HUES6 (cell line): Measurements from ENCODE around the gene GCM1.

Experiments
- H3K27ac ChIP-seq: 2 replicates; pipeline ENCODE4 v1.7.0; 2013; ENCODE audit warnings: low read depth, mild to moderate bottlenecking, low read length, inconsistent platforms
- H3K27me3 ChIP-seq: 2 replicates; pipeline ENCODE4 v1.6.1; 2013; ENCODE audit warnings: low read length; ENCODE audit not compliant: control insufficient read depth, insufficient read depth
- H3K36me3 ChIP-seq: 2 replicates; pipeline ENCODE4 v1.6.1; 2013; ENCODE audit warnings: low read length; ENCODE audit not compliant: control insufficient read depth, insufficient read depth
- H3K4me1 ChIP-seq: 2 replicates; pipeline ENCODE4 v1.6.1; 2013; ENCODE audit warnings: low read length; ENCODE audit not compliant: control insufficient read depth, insufficient read depth
- H3K4me3 ChIP-seq: 2 replicates; pipeline ENCODE4 v1.5.1; 2013; ENCODE audit warnings: low read depth, low read length
- H3K9ac ChIP-seq: one replicate; pipeline ENCODE4 v1.6.1; 2013; ENCODE audit warnings: mild to moderate bottlenecking, low read length
- H3K9me3 ChIP-seq: 2 replicates; pipeline ENCODE4 v1.6.1; 2013; ENCODE audit warnings: low read depth, low read length; ENCODE audit not compliant: control insufficient read depth, insufficient read depth

GCM1 gene

DNA sequence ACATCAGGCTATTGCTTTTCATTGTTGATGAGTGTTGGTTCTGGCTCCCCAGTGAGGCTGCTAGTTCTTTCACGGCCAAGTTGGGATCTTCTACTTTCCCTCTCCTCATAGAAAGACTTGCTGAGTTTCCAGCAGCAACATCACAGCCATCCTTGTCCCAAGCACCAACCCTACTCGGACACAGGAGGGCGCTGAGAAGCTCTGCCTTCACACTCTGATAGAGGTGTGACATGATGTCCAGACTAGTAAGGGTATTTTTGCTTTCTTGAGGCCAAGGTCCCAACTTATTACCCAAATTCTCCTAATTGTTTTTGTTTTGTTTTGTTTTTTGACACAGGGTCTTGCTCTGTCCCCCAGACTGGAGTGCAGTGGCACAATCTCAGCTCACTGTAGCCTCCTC, 3.0 kb upstream of the GCM1 start:
- Histone ChIP-seq H3K27ac (no peak overlapping the region), H3K9me3 (no peaks in the 10 kb centered on the region), H3K4me1 (no peaks in the 10 kb centered on the region), H3K9ac (no peak overlapping the region), H3K4me3 (no peak overlapping the region), H3K36me3 (no peaks in the 10 kb centered on the region), H3K27me3 (no peaks in the 10 kb centered on the region)

DNA sequence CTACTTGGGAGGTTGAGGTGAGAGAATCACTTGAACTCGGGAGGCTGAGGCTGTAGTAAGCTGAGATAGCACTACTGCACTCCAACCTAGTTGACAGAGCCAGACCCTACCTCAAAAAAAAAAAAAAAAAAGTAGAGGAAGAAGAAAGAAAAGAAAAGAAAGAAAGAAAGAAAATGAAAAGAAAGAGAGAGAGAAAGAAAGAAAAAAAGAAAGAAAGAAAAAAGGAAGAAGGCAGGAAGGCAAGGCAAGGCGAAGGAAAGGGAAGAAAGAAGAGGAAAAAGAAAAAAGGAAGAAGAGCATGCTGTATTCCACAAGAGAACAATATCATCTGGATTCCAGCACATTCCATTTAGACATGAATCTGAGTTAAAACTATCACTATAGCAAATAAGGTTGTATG, 3.8 kb downstream of the GCM1 start:
- Histone ChIP-seq H3K27me3 (no peaks in the 10 kb centered on the region), H3K4me1 (peaks cover 4% of the 10 kb centered on the region; the same call in 1 of the 2 replicates), H3K27ac (no peak overlapping the region), H3K36me3 (no peaks in the 10 kb centered on the region), H3K9ac (no peak overlapping the region), H3K4me3 (no peak overlapping the region), H3K9me3 (no peaks in the 10 kb centered on the region)

DNA sequence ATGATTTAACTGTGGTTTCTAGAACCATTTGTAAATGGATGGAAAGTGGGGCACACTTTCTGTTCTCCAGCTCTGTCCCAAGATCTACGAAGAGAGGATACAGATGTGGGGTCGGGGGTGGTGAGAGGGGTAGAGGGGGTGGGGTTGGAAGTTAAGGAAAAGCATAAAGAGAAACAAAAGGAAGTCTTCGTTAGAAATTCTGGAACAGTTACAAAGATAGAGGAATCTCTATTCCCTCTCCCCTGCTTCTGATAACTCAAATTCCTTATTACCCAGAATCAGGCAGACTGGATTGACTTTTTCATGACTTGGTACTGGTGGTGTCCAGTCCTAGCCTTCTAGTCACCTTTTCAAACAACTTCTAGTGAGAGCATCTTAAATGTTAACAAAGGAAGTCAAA, 4.9 kb downstream of the GCM1 start:
- Histone ChIP-seq H3K9me3 (no peaks in the 10 kb centered on the region), H3K36me3 (no peaks in the 10 kb centered on the region), H3K9ac (no peak overlapping the region), H3K4me1 (peaks cover 4% of the 10 kb centered on the region; the same call in 1 of the 2 replicates), H3K27me3 (no peaks in the 10 kb centered on the region), H3K4me3 (no peak overlapping the region), H3K27ac (no peak overlapping the region)

DNA sequence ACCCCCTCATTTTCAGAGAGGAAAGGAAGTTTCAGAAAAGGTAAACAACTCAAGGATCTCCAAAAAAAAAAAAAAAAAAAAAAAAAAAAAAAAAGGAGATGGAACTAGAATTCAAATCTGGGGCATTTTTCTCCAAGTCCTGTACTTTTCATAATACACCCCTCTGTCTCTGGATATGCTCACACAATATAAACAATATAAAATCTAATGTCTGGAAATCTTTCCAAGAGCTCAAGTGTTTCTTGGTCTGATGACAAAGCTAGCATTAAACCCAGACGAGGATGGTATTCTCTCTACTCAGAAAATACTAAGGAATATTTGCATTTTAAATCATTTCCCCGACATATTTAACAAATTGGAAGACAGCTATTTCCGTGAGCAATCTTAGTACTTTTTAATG, 5.8 kb downstream of the GCM1 start:
- Histone ChIP-seq H3K9me3 (no peaks in the 10 kb centered on the region), H3K27ac (no peak overlapping the region), H3K27me3 (no peaks in the 10 kb centered on the region), H3K36me3 (no peaks in the 10 kb centered on the region), H3K4me1 (peaks cover 4% of the 10 kb centered on the region; the same call in 1 of the 2 replicates), H3K9ac (no peak overlapping the region), H3K4me3 (no peak overlapping the region)

DNA sequence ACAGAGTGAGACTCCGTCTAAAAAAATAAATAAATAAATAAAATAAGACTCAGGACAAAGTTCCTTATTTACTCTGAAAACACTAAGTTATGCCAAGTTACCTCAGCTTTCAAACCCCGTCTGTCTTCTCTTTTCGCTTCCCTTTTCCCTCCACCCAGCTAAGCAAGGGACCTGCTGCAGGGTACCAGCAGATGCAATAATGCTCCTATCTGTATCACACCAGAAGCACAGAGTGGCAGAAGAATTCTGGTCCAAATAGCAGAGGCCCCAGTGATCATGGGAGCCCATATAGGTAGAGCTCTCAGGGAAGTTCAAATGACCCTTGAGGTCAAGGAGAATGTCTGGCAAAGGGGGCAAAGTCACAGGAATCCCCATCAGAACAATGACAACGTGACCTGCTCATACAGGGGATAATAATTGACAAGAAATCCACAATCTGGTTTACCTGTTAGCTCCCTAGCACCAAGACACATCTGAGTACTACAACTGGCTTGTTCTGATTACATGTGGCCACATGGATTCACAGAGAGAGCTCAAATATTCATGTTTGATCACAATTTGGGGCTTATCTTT, 8.7 kb downstream of the GCM1 start:
- H3K4me1 ChIP-seq = peaks cover 2% of the 10 kb centered on the region
- no peak overlapping the region for H3K9ac ChIP-seq
- H3K27ac ChIP-seq = no peak overlapping the region
- H3K36me3 ChIP-seq = no peaks in the 10 kb centered on the region
- no peaks in the 10 kb centered on the region for H3K27me3 ChIP-seq
- no peaks in the 10 kb centered on the region for H3K9me3 ChIP-seq
- no peak overlapping the region for H3K4me3 ChIP-seq

DNA sequence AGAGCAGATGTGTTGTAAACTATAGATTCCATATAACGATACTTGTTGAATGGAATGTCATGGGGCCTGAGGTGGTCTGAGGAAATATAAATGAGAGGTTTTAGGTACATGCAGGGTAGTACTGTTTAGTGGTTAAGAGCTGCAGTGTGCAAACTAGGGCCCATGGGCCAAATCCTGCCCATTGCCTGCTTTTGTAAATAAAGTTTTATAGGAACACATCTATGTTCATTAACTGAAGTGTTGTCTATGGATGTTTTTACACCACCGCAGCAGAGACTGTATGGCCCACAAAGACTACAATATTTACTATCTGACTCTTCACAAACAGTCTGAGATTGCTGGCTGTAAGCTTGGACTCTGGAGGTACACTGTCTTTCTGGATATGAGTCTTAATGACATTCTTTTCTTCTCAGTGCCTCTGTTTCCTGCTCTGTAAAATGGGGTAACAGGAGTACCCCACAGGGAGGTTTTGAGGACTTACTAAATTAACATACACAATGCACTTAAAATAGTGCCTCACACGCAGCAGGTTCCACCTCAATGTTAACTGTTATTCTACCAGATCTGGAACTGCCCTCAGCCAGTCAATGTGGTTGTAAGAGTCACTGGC, 12.5 kb downstream of the GCM1 start:
- Histone ChIP-seq H3K9me3 (no peaks in the 10 kb centered on the region), H3K4me3 (no peak overlapping the region), H3K27ac (no peak overlapping the region)

DNA sequence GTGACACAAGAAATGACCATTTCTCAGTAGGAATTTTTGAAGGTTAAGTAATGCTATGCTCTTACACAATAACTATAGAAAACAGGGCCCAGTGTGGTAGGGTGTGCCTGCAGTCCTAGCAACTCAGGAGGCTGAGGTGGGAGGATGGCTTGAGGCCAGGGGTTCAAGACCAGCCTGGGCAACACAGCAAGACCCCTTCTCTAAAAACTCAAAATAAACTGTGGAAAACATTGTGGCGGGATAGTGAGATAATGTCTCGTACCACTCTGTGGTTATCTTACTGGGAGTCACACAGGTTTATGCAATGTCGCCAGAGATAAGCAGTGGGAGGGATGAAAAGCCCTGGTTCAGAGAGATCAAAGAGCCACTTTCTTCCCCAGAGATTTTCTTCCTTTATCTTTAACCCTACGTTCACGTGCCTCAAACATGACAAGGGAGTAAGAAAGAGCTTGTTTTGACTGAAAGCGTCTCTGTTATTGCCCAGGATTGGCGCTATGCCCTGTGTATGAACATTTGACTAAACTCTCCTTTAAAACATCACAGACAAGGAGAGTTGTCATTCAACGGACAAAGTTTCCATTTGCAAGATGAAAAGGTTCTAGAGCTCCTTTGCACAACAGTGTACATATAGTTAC, 13.9 kb downstream of the GCM1 start:
- Histone ChIP-seq H3K4me1 (no peaks in the 10 kb centered on the region; the same call in 1 of the 2 replicates), H3K9ac (no peak overlapping the region), H3K27ac (no peak overlapping the region), H3K36me3 (no peaks in the 10 kb centered on the region), H3K27me3 (no peaks in the 10 kb centered on the region), H3K4me3 (no peak overlapping the region), H3K9me3 (no peaks in the 10 kb centered on the region)

More for the DNA sequence above, 12.5 kb downstream of the GCM1 start:
- Histone ChIP-seq H3K9ac (no peak overlapping the region), H3K36me3 (no peaks in the 10 kb centered on the region), H3K27me3 (no peaks in the 10 kb centered on the region), H3K4me1 (no peaks in the 10 kb centered on the region; the same call in 1 of the 2 replicates)

DNA sequence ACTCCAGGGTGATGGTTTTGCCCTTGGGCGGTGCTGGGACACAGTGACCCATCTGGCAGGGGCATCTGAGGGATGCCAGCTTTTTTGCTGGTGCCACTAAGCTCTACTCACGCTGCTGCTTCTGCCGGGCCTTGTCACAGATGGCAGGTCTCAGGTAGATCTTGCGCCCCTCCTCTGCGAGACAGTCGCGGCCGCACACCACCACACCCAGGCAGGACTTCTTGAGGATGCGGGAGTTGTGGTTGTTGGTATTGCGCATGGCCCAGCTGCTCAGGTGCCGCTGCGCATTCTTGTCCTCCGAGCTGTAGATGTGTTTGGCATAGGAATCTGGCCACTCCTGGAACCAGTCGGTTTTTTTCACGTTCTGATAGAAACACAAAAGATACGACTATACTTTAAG, 14.7 kb downstream of the GCM1 start:
- H3K9me3 ChIP-seq = no peaks in the 10 kb centered on the region
- no peak overlapping the region for H3K9ac ChIP-seq
- no peak overlapping the region for H3K4me3 ChIP-seq
- no peaks in the 10 kb centered on the region; the same call in 1 of the 2 replicates for H3K4me1 ChIP-seq
- H3K27ac ChIP-seq = no peak overlapping the region
- no peaks in the 10 kb centered on the region for H3K36me3 ChIP-seq
- H3K27me3 ChIP-seq = no peaks in the 10 kb centered on the region

DNA sequence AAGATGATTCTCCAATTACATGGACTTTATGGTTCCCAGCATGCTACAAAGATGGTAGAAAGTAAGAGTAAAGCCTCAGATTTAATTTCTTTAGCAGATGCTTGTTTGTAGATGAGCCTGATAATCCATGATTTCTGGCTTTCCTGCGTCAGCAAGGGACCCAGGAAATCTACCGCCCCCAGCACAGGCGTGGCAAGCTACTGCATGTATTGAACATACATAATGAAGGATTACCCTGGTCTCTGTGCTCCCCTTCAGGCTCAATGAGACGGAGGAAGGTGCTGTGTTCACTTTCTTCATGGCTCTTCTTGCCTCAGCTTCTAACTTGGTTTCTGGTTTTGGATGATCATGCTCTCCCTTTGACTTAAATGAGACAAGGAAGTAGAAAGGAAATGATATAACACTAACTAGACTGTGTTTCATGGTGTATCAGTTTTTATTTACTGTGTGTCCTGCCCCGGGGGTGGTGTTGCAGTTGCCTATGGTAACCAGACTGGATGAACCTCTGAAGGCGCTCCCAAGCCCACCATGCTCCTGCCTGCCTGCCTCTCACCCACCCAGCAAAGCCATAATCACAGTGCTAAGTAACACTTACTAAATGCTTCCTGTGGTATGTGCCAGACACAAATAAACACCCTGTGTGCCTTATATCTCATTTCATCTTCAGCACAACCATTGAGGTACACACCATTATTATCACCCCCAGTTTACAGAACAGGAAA, 17.9 kb downstream of the GCM1 start:
- Histone ChIP-seq H3K4me3 (no peak overlapping the region), H3K4me1 (no peaks in the 10 kb centered on the region; the same call in 1 of the 2 replicates), H3K9ac (no peak overlapping the region), H3K27ac (no peak overlapping the region), H3K9me3 (no peaks in the 10 kb centered on the region), H3K27me3 (no peaks in the 10 kb centered on the region), H3K36me3 (no peaks in the 10 kb centered on the region)

DNA sequence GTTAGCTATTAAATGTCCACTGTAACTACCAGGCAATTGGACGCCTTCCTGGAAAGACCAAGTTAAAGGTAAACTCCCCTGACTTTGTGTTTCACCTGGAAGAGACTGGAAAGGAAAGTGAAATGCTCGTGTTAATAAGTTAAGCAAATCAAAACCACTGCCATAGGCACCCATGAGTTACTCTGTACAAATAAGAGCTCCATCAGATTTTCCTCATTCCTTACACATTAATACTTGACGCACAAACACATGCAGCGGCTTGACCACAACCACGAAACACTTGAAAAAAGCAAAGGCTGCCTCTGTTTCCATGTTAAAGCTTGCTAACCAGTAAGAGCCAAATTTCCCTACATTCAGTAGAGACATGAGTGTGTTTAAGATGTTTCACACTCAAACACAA, 19.8 kb downstream of the GCM1 start:
- H3K9me3 ChIP-seq = no peaks in the 10 kb centered on the region
- no peak overlapping the region for H3K27ac ChIP-seq
- no peaks in the 10 kb centered on the region for H3K4me1 ChIP-seq
- H3K9ac ChIP-seq = no peak overlapping the region
- H3K27me3 ChIP-seq = no peaks in the 10 kb centered on the region
- H3K36me3 ChIP-seq = no peaks in the 10 kb centered on the region
- H3K4me3 ChIP-seq = no peak overlapping the region

DNA sequence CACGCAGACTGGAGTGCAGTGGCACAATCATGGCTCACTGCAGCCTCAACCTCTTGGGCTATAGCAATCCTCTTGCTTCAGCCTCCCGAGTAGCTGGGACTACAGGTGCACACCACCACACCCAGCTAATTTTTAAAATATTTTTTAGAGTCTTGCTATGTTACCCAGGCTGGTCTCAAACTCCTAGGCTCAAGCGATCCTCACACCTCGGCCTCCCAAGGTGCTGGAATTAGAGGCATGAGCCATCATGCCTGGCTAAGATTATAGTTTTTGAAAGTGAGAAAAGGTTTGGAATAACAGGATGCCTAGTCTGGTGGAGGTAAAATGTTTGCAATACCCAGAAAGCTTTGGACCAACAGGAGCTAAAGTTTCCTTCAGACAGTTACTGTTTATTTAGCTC, 23.4 kb downstream of the GCM1 start:
- Histone ChIP-seq H3K4me3 (no peak overlapping the region), H3K9me3 (no peaks in the 10 kb centered on the region), H3K9ac (no peak overlapping the region), H3K4me1 (peaks cover 6% of the 10 kb centered on the region; the same call in 1 of the 2 replicates), H3K36me3 (no peaks in the 10 kb centered on the region), H3K27me3 (no peaks in the 10 kb centered on the region), H3K27ac (no peak overlapping the region)
